Stromal cell of bone marrow (primary cell): Measurements from ENCODE around the gene FKBP3.
"Not testable (repeated sequence)": the region's sequence is repeated elsewhere in the genome, so short reads cannot be mapped to it uniquely, and the experiment has no call there.

Experiments used
- DNase-seq: peaks from one replicate; pipeline ENCODE4 v3.0.0-alpha.2; 2012; ENCODE audit warnings: low read depth

Gene FKBP3

GRCh38 chr14:45134051-45134958 lies at the start of gene FKBP3:
FKBP3 (minus strand) TSS chr14:45134481; CDS start chr14:45134456, 25 bp downstream.
- peak; percentile 98 for DNase-seq

- no peak for DNase-seq
Observed at GRCh38 chr14:45181806-45182205, 47.5 kb upstream of the FKBP3 start.

- no peak for DNase-seq
Observed at GRCh38 chr14:45181329-45181728, 47.0 kb upstream of the FKBP3 start.

- DNase-seq = peak; percentile 39
Observed at GRCh38 chr14:45177076-45177475, 42.8 kb upstream of the FKBP3 start.

GRCh38 chr14:45169906-45170305 lies 35.6 kb upstream of the FKBP3 start:
- no peak for DNase-seq

GRCh38 chr14:45156067-45156466 lies 21.8 kb upstream of the FKBP3 start:
- DNase-seq = no peak

GRCh38 chr14:45150386-45150890 lies 16.2 kb upstream of the FKBP3 start:
- no peak for DNase-seq

- no peak for DNase-seq
Observed at GRCh38 chr14:45149602-45150001, 15.3 kb upstream of the FKBP3 start.

GRCh38 chr14:45145214-45145613 lies 10.9 kb upstream of the FKBP3 start:
- DNase-seq = no peak

- no peak for DNase-seq
Observed at GRCh38 chr14:45144658-45145057, 10.4 kb upstream of the FKBP3 start.

GRCh38 chr14:45142083-45142482 lies 7.8 kb upstream of the FKBP3 start:
- DNase-seq = not testable (repeated sequence)

GRCh38 chr14:45140661-45141187 lies 6.4 kb upstream of the FKBP3 start:
- no peak for DNase-seq

- no peak for DNase-seq
Observed at GRCh38 chr14:45136399-45136798, 2.1 kb upstream of the FKBP3 start.

GRCh38 chr14:45135659-45136395 lies 1.5 kb upstream of the FKBP3 start, which contains the start of gene FANCM:
FANCM (plus strand) TSS chr14:45135930; CDS start chr14:45136032, 102 bp downstream.
- peak; percentile 96 for DNase-seq

- no peak for DNase-seq
Observed at GRCh38 chr14:45135156-45135555, 875 bp upstream of the FKBP3 start.

- DNase-seq = no peak
Observed at GRCh38 chr14:45133683-45134050, 614 bp downstream of the FKBP3 start.

- no peak for DNase-seq
Observed at GRCh38 chr14:45128963-45129629, 5.2 kb downstream of the FKBP3 start.

GRCh38 chr14:45125754-45126153 lies 8.5 kb downstream of the FKBP3 start:
- no peak for DNase-seq

- DNase-seq = no peak
Observed at GRCh38 chr14:45123271-45123670, 11.0 kb downstream of the FKBP3 start.

- no peak for DNase-seq
Observed at GRCh38 chr14:45120096-45120495, 14.2 kb downstream of the FKBP3 start.

- DNase-seq = no peak
Observed at GRCh38 chr14:45118594-45118993, 15.7 kb downstream of the FKBP3 start.

- DNase-seq = no peak
Observed at GRCh38 chr14:45114327-45114726, 20.0 kb downstream of the FKBP3 start.
